Activated CD4-positive, alpha-beta T cell treated with anti-CD3 and anti-CD28 coated beads for 36 hours (primary cell): ENCODE data around the gene PDK3. TPM values are rescaled to one million over a fixed set of nuclear protein-coding genes. Genes with fewer than 3 reads are reported as not detected.

Source experiments
- total RNA-seq, 2 experiments: library from RNA; stranded (reverse); gene quantifications; one replicate each; pipeline ENCODE4 v1.2.3, GENCODE V29; 2021

PDK3 gene
- total RNA-seq, 2 experiments from 2014 or later: 47.4 to 47.7 TPM

Other genes starting within 250 kb of the PDK3 start
- gene SUPT20HL2, start 151.2 kb upstream of the PDK3 start, total RNA-seq: not detected
- under 1 TPM in 1 of 2 experiments, not detected in 1; 0.07 TPM for gene SUPT20HL1, start 104.6 kb upstream of the PDK3 start, total RNA-seq
- under 1 TPM; 0.43 to 0.44 TPM for gene PCYT1B, start 182.1 kb downstream of the PDK3 start, total RNA-seq
- gene POLA1, start 228.6 kb downstream of the PDK3 start, total RNA-seq: 10 to 100 TPM; 48.4 to 52.1 TPM